ENCODE data around the gene CIC. TPM values are rescaled to one million over a fixed set of nuclear protein-coding genes. Genes with fewer than 3 reads are reported as not detected.
"Not testable (repeated sequence)": the region's sequence is repeated elsewhere in the genome, so short reads cannot be mapped to it uniquely, and the experiment has no call there.

The CIC gene
- total RNA-seq, 1 donor from 2014 or later = 67.9 TPM

DNA sequence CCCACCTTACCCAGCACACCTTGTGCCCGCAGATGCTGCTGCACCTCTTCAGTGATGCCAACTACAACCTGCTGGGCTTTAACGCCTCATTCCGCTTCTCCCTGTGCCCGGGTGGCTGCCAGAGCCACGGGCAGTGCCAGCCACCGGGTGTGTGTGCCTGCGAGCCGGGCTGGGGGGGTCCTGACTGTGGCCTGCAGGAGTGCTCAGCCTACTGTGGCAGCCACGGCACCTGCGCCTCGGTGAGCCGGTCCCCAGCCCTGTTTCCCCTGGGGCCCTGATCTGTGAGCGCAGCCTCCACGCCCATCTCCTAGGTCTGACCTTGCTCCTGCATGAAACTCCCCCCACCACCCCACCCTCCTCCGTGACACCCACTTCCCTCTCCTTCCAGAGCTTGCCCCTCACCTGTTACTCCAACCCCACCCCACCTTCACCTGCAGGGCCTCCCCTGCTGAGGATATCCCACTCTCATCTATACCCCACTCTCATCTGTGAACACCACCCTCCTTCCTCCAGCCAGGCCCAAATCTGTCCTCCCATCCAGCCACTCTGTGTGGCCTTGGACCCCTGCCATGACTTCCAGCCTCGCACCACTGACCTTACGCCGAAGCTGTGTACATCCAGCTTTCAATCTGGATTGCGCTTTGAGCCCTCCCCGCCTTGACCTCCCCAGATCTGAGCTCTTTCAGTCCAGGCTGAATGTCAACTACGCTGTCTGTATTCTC is 65.1 kb downstream of the CIC start:
- DNase-seq (ENCODE audit: low read depth) = no peak

DNA sequence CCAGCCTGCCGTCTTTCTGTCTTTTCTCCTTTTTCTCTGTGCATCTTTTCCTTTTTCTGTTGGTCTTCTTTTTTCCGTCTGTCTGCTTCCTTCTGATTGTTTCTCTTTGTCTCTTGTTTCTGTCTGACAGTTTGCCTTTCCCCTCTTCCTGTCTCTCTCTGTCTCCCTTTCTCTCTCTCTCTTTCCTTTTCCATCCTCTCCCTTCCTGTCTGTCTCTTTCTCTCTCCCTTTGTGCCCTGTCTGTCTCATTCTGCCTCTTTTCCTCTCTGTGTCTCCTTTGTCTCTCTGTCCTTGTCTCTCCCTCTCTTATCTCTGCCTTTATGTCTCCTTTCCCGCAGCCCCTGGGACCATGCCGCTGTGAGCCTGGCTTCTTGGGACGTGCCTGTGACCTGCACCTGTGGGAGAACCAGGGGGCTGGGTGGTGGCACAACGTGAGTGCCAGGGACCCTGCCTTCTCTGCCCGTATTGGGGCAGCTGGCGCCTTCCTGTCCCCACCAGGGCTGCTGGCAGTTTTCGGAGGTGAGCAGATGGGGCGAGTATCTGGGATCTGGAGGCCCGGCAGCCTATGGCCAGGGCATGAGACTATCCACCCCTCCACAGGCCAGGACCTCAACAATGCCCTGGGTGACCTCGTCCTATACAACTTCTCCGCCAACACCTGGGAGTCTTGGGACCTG is 65.8 kb downstream of the CIC start:
- no peak for DNase-seq (ENCODE audit: low read depth)

DNA sequence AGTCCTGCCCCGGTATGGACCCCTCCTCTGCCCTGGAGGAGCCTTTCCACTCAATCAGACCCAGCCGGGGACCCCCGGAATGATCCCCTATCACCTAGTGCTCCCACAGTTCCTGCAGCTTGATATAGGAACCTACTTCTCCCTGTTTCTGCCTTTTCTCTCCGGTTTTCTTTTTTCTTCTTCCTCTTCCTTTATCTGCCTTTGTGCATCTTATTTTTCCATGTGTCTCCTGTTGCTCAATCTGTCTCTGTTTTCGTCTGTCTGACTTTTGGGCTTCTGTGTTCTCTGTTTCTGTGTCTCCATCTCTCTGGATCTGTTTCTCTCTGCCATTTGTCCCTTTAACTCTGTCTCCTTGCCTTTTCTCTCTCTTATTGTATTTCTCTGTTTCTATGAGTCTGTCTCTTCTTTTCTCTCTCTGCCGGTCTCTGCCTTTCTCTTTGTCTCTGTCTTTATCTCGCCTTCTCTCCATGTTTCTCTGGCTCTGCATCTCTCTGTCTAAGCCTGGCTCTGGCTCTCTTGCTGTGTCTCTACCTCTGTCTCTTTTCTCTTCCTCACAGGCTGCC is 66.4 kb downstream of the CIC start:
- DNase-seq (ENCODE audit: low read depth) = no peak

DNA sequence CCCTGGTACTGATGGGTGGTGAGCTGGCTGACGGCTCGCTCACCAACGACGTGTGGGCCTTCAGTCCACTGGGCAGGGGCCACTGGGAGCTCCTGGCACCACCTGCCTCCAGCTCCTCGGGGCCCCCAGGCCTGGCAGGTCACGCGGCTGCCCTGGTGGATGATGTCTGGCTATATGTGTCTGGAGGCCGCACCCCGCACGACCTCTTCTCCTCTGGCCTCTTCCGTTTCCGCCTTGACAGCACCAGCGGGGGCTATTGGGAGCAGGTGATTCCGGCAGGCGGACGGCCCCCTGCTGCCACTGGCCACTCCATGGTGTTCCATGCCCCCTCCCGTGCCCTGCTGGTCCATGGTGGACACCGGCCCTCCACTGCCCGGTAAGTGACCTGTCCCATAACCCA is 66.9 kb downstream of the CIC start:
- DNase-seq (ENCODE audit: low read depth) = no peak

DNA sequence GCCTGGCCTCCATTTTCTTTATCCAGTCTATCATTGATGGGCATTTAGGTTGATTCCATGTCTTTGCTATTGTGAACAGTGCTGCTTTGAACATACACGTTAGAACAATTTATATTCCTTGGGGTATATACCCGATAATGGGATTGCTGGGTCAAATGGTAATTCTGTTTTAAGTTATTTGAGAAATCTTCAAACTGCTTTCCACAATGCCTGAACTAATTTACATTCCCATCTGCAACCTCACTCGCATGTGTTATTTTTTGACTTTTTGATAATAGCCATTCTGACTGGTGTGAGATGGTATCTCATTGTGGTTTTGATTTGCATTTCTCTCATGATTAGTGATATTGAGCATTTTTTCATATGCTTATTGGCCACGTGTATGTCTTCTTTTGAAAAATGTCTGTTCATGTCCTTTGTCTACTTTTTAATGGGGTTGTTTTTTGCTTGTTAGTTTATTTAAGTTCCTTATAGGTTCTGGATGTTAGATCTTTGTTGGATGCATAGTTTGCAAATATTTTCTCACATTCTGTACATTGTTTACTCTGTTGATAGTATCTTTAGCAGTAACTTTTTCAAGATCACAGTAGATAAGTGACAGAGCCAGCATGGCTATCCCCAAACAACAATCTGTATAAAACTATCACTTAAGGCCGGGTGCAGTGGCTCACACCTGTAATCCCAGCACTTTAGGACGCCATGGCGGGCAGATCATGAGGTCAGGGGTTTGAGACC is 70.2 kb downstream of the CIC start:
- DNase-seq (ENCODE audit: low read depth) = not testable (repeated sequence)

DNA sequence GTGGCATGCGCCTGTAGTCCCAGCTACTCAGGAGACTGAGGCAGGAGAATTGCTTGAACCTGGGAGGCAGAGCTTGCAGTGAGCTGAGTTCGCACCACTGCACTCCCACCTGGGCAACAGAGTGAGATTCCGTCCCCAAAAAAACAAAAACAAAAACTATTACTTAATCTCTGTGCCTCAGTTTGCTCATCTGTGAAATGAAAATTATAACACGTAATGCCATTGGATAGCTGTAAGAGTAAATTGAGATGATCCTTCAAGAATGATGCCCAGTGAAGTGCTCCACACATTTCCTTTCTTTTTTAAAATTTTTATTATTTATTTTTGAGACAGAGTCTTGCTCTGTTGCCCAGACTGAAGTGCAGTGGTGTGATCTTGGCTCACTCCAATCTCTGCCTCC is 70.9 kb downstream of the CIC start:
- DNase-seq (ENCODE audit: low read depth) = not testable (repeated sequence)

DNA sequence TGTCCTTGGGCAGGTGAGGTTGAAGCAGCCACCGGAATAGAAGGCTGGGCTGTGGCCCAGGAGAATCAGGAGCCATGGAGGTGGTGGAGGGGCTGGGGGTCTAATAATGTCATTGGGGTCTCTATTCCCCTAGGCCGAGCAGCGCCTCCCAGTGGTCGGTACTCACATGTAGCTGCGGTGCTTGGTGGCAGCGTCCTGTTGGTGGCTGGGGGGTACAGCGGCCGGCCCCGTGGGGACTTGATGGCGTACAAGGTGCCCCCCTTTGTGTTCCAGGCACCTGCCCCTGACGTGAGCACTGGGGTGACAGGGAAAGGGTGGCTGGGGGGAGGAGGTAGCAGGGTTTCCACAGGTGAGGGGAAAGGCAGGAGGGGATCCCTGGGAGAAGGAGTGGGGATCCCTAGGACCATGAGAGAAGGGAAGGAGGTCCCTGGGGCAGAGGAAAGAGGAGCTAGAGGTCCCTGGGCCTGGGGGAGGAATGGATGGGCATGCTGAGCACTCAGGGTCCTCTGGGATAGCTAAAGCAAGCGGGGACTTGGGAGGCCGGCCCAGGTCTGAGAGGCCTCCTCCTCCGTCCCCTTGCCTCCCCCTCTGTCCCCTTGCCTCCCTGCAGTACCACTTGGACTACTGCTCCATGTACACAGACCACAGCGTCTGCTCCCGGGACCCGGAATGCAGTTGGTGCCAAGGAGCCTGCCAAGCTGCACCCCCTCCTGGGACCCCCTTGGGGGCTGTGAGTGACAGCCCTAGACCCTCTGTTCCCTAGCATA is 74.5 kb downstream of the CIC start:
- DNase-seq (ENCODE audit: low read depth) = no peak

DNA sequence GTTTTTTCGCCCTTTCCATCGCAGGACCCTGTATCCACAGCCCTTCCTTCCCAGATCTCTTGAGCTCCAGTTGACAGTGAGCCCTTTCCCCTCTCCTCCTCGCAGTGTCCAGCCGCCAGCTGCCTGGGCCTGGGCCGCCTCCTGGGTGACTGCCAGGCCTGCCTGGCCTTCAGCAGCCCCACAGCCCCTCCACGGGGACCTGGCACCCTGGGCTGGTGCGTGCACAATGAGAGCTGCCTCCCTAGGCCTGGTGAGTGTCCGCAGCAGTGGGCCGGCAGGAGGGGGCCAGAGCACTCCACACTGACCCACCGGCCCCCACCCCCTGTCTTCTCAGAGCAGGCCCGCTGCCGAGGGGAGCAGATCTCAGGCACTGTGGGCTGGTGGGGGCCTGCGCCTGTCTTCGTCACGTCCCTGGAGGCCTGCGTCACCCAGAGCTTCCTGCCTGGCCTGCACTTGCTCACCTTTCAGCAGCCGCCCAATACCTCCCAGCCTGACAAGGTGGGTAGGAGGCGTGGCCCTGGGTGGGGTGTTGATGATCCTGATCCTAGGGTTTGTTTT is 75.4 kb downstream of the CIC start:
- no peak for DNase-seq (ENCODE audit: low read depth)

Other genes with a start within 250 kb of the CIC start
- 1.2 and 27.0 TPM in 2 replicates for gene GRIK5, start 199.0 kb upstream of the CIC start, total RNA-seq
- 9.6 and 20.5 TPM in 2 replicates for gene ZNF574, start 193.1 kb upstream of the CIC start, total RNA-seq
- 0.25 TPM in 1 of 2 replicates, not detected in the other for gene POU2F2, start 136.8 kb upstream of the CIC start, total RNA-seq
- 17.9 and 25.2 TPM in 2 replicates for gene DEDD2, start 51.6 kb upstream of the CIC start, total RNA-seq
- 7.1 and 11.4 TPM in 2 replicates for gene ZNF526, start 48.9 kb upstream of the CIC start, total RNA-seq
- 12.9 and 44.8 TPM in 2 replicates for gene GSK3A, start 26.6 kb upstream of the CIC start, total RNA-seq
- gene ERF, start 14.1 kb upstream of the CIC start, total RNA-seq = 15.5 and 23.2 TPM in 2 replicates
- 0.65 TPM in 1 of 2 replicates, not detected in the other for gene PRR19, start 32.9 kb downstream of the CIC start, total RNA-seq
- gene PAFAH1B3, start 33.4 kb downstream of the CIC start, total RNA-seq = 45.9 and 75.4 TPM in 2 replicates
- not detected in 2 replicates for gene TMEM145, start 44.1 kb downstream of the CIC start, total RNA-seq
- 12.5 and 113 TPM in 2 replicates for gene MEGF8, start 56.4 kb downstream of the CIC start, total RNA-seq
- not detected in 2 replicates for gene CNFN, start 121.0 kb downstream of the CIC start, total RNA-seq
- gene LIPE, start 158.1 kb downstream of the CIC start, total RNA-seq = 1.2 and 1.4 TPM in 2 replicates
- not detected in 2 replicates for gene CXCL17, start 173.7 kb downstream of the CIC start, total RNA-seq

Measured in renal cortical epithelial cell (primary cell).